ENCODE data around the gene OR5L1.

OR5L1 gene

GRCh38 chr11:55826919-55827318 is 15.8 kb downstream of the OR5L1 start, which contains the start of gene OR5L2:
Gene OR5L2 (plus strand): TSS chr11:55827219. CDS start chr11:55827219, 0 bp downstream.
- H3K27ac ChIP-seq = no peak within 1 kb of the TSS
- TF ChIP-seq CTCF (conservative IDR thresholded peaks at IDR 0.05) (no peak), ZFX (IDR thresholded peaks at IDR 0.05) (no peak)

- no peak for TF ChIP-seq CTCF (conservative IDR thresholded peaks at IDR 0.05)
- no peak for TF ChIP-seq ZFX (IDR thresholded peaks at IDR 0.05)
- H3K27ac ChIP-seq = no peak within 1 kb of the TSS
Measured at GRCh38 chr11:55838452-55838851, 27.3 kb downstream of the OR5L1 start, which contains the start of gene OR5D16. Gene OR5D16 (plus strand): TSS chr11:55838752. CDS start chr11:55838752, 0 bp downstream.

GRCh38 chr11:55847453-55847852 is 36.3 kb downstream of the OR5L1 start:
- no peak overlapping the region for H3K27ac ChIP-seq
- TF ChIP-seq CTCF (conservative IDR thresholded peaks at IDR 0.05) = no peak

GRCh38 chr11:55849037-55849436 is 37.9 kb downstream of the OR5L1 start:
- TF ChIP-seq ZFX (IDR thresholded peaks at IDR 0.05) (no peak), CTCF (conservative IDR thresholded peaks at IDR 0.05) (no peak)
- no peak overlapping the region for H3K27ac ChIP-seq

- TF ChIP-seq CTCF (conservative IDR thresholded peaks at IDR 0.05) (no peak), ZFX (IDR thresholded peaks at IDR 0.05) (no peak)
- H3K27ac ChIP-seq = no peak overlapping the region
Measured at GRCh38 chr11:55852141-55852540, 41.0 kb downstream of the OR5L1 start.

GRCh38 chr11:55854704-55855103 is 43.5 kb downstream of the OR5L1 start:
- H3K27ac ChIP-seq = no peak overlapping the region
- no peak for TF ChIP-seq ZFX (IDR thresholded peaks at IDR 0.05)
- no peak for TF ChIP-seq CTCF (conservative IDR thresholded peaks at IDR 0.05)

Data from C4-2B (cell line).